Hepatocyte (in vitro differentiated cells): Measurements from ENCODE around the gene MACF1. TPM values are rescaled to one million over a fixed set of nuclear protein-coding genes. Genes with fewer than 3 reads are reported as not detected.

Experiments used
- DNase-seq: peaks from one replicate; pipeline ENCODE4 v3.0.0-alpha.2; 2016; ENCODE audit warnings: low spot score
- H2AFZ ChIP-seq: fragments of 200-600 bp; sonication (generic); 2 replicates; pipeline ENCODE4 v1.6.0; 2016; ENCODE audit warnings: antibody characterized with exemption, mild to moderate bottlenecking
- H3K27ac ChIP-seq: fragments of 200-600 bp; sonication (generic); 2 replicates; pipeline ENCODE4 v1.5.1; 2016; ENCODE audit warnings: mild to moderate bottlenecking
- H3K27me3 ChIP-seq: fragments of 200-600 bp; sonication (generic); 2 replicates; pipeline ENCODE4 v1.6.1; 2016
- H3K36me3 ChIP-seq: fragments of 200-600 bp; sonication (generic); replicated peaks from 2 replicates; pipeline ENCODE4 v1.5.1; 2016; ENCODE audit warnings: low read depth; ENCODE audit not compliant: insufficient read depth
- H3K4me1 ChIP-seq: fragments of 200-600 bp; sonication (generic); 2 replicates; pipeline ENCODE4 v1.5.1; 2016; ENCODE audit warnings: mild to moderate bottlenecking, moderate library complexity; ENCODE audit not compliant: insufficient read depth
- H3K4me2 ChIP-seq: fragments of 200-600 bp; sonication (generic); 2 replicates; pipeline ENCODE4 v1.6.0; 2016
- H3K4me3 ChIP-seq: fragments of 200-600 bp; sonication (generic); 2 replicates; pipeline ENCODE4 v1.5.1; 2016; ENCODE audit warnings: mild to moderate bottlenecking
- H3K79me2 ChIP-seq: fragments of 200-600 bp; sonication (generic); 2 replicates; pipeline ENCODE4 v1.6.0; 2017; ENCODE audit warnings: mild to moderate bottlenecking
- H3K9me2 ChIP-seq: fragments of 200-600 bp; sonication (generic); replicated peaks from 2 replicates; pipeline ENCODE4 v1.6.0; 2017; ENCODE audit warnings: mild to moderate bottlenecking; ENCODE audit not compliant: insufficient read depth
- H3K9me3 ChIP-seq: fragments of 200-600 bp; sonication (generic); 2 replicates; pipeline ENCODE4 v1.5.1; 2016; ENCODE audit warnings: low read depth, mild to moderate bottlenecking
- H4K20me1 ChIP-seq: fragments of 200-600 bp; sonication (generic); 2 replicates; pipeline ENCODE4 v1.6.0; 2016; ENCODE audit warnings: mild to moderate bottlenecking; ENCODE audit not compliant: insufficient read depth, poor library complexity, severe bottlenecking
- CTCF ChIP-seq: fragments of 200-600 bp; sonication (generic); IDR thresholded peaks from 2 replicates; pipeline ENCODE4 v1.5.1; 2016; ENCODE audit warnings: antibody characterized with exemption, mild to moderate bottlenecking; ENCODE audit not compliant: poor library complexity
- EZH2 ChIP-seq: fragments of 200-600 bp; sonication (generic); IDR thresholded peaks from 2 replicates; pipeline ENCODE4 v1.6.1; 2016; ENCODE audit warnings: antibody characterized with exemption, mild to moderate bottlenecking, borderline replicate concordance
- EZH2phosphoT487 ChIP-seq: fragments of 200-600 bp; sonication (generic); IDR thresholded peaks from one replicate; pipeline ENCODE4 v1.6.1; 2018; ENCODE audit warnings: antibody characterized with exemption, mild to moderate bottlenecking, low read depth, moderate library complexity; ENCODE audit not compliant: unreplicated experiment, severe bottlenecking
- WGBS: methylation state at CpG from one replicate; pipeline ENCODE4 v1.1.6; 2016; ENCODE audit warnings: low lambda C conversion rate; ENCODE audit errors: missing lambda C conversion rate; 5-methylcytosine and 5-hydroxymethylcytosine counted together
- polyA plus RNA-seq: library from polyadenylated mRNA; unstranded; fragments of >200 nt; fragmentation: Nextera tagmentation; extraction: Ambion mirVana; gene quantifications from 2 replicates; pipeline ENCODE4 v1.2.1, GENCODE V29; 2016
- total RNA-seq: library from RNA; depleted of rRNA; stranded (reverse); fragments of >200 nt; gene quantifications from 2 replicates; pipeline ENCODE4 v1.2.3, GENCODE V29; 2014

The MACF1 gene
- total and polyA plus RNA-seq, 2 experiments from 2014 or later: 47.1 to 136 TPM

GRCh38 chr1:39293375-39294070 lies 89.0 kb downstream of the MACF1 start:
- no peak for DNase-seq
- H3K4me2 ChIP-seq: no peak overlapping the region
- peaks cover 5% of the 10 kb centered on the region for H3K4me1 ChIP-seq
- H4K20me1 ChIP-seq: no peaks in the 10 kb centered on the region
- H3K36me3 ChIP-seq: no peaks in the 10 kb centered on the region
- no peaks in the 10 kb centered on the region for H3K9me2 ChIP-seq
- H3K4me3 ChIP-seq: no peak overlapping the region
- no peaks in the 10 kb centered on the region for H3K27me3 ChIP-seq
- H3K27ac ChIP-seq: no peak overlapping the region
- no peaks in the 10 kb centered on the region for H3K9me3 ChIP-seq
- H3K79me2 ChIP-seq: peaks cover 6% of the 10 kb centered on the region
- no peak overlapping the region for H2AFZ ChIP-seq
- TF ChIP-seq EZH2 (no peak), CTCF (no peak), EZH2phosphoT487 (no peak)
- WGBS: 65% methylated on average over 3 of the region's 3 CpGs

- Histone ChIP-seq H3K4me2 (no peak overlapping the region), H3K79me2 (peaks cover 6% of the 10 kb centered on the region), H3K27ac (no peak overlapping the region), H3K4me1 (peaks cover 5% of the 10 kb centered on the region), H2AFZ (no peak overlapping the region), H3K9me3 (no peaks in the 10 kb centered on the region), H4K20me1 (no peaks in the 10 kb centered on the region), H3K36me3 (no peaks in the 10 kb centered on the region), H3K27me3 (no peaks in the 10 kb centered on the region), H3K4me3 (no peak overlapping the region), H3K9me2 (no peaks in the 10 kb centered on the region)
- no peak for DNase-seq
- 91% methylated on average over 1 of the region's 1 CpG for WGBS
- TF ChIP-seq EZH2 (no peak), EZH2phosphoT487 (no peak), CTCF (no peak)
These were observed 90.0 kb downstream of the MACF1 start for GRCh38 chr1:39294531-39294930.

- no peaks in the 10 kb centered on the region for H4K20me1 ChIP-seq
- no peak overlapping the region for H3K4me2 ChIP-seq
- TF ChIP-seq EZH2 (no peak), CTCF (no peak), EZH2phosphoT487 (no peak)
- no peaks in the 10 kb centered on the region for H3K9me3 ChIP-seq
- no peak overlapping the region for H3K27ac ChIP-seq
- peaks cover 5% of the 10 kb centered on the region for H3K4me1 ChIP-seq
- no peaks in the 10 kb centered on the region for H3K36me3 ChIP-seq
- no peak overlapping the region for H3K4me3 ChIP-seq
- no peaks in the 10 kb centered on the region for H3K9me2 ChIP-seq
- H2AFZ ChIP-seq: no peak overlapping the region
- H3K79me2 ChIP-seq: peaks cover 3% of the 10 kb centered on the region
- WGBS: 94% methylated on average over 2 of the region's 2 CpGs
- DNase-seq: no peak
- H3K27me3 ChIP-seq: no peaks in the 10 kb centered on the region
These were observed 91.4 kb downstream of the MACF1 start for GRCh38 chr1:39295901-39296300.
